IPS-15b (cell line): ENCODE results near the gene LPAR2.
"Not testable (repeated sequence)": the region's sequence is repeated elsewhere in the genome, so short reads cannot be mapped to it uniquely, and the experiment has no call there.

ENCODE experiments used
- H3K27me3 ChIP-seq: one replicate; pipeline ENCODE4 v1.6.1; 2013; ENCODE audit warnings: low read length; ENCODE audit not compliant: control insufficient read depth, insufficient read depth
- H3K36me3 ChIP-seq: one replicate; pipeline ENCODE4 v1.6.1; 2013; ENCODE audit warnings: low read length; ENCODE audit not compliant: control insufficient read depth, insufficient read depth
- H3K4me1 ChIP-seq: one replicate; pipeline ENCODE4 v1.6.1; 2013; ENCODE audit warnings: mild to moderate bottlenecking, low read length; ENCODE audit not compliant: control insufficient read depth, insufficient read depth
- H3K4me3 ChIP-seq: one replicate; pipeline ENCODE4 v1.5.1; 2013; ENCODE audit warnings: low read depth, low read length
- H3K9ac ChIP-seq: one replicate; pipeline ENCODE4 v1.6.1; 2013; ENCODE audit warnings: low read depth, mild to moderate bottlenecking, low read length
- H3K9me3 ChIP-seq: one replicate; pipeline ENCODE4 v1.6.1; 2013; ENCODE audit warnings: mild to moderate bottlenecking, low read length; ENCODE audit not compliant: control insufficient read depth, insufficient read depth

LPAR2 gene

GRCh38 chr19:19602136-19602712 lies 25.8 kb downstream of the LPAR2 start:
- Histone ChIP-seq H3K4me1 (no peaks in the 10 kb centered on the region), H3K9ac (no peak overlapping the region), H3K36me3 (no peaks in the 10 kb centered on the region), H3K4me3 (no peak overlapping the region), H3K9me3 (no peaks in the 10 kb centered on the region), H3K27me3 (no peaks in the 10 kb centered on the region)

DNA sequence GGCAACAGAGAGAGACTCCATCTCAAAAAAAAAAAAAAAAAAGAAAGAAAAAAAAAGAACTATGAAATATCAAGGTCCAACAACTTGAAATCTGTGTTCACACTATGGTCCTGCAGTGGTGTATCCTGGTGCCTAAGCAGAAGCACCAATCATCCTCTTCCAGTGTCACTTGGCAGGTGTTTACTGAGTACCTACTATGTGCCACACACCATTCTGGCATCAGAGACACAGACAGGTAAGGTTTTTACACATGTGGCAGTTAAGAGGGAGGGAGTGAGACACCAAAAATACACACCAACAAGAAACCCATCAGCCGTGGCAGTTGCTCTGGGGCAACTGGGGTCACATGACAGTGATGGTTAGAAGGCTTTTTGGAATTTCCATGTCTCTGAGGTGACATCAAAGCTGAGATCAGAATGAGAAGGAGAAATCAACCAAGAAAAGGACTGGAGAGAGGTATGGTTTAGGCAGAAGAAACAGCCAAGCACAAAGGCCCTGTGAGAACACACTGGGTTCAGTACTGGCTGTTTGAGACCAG lies 27.2 kb downstream of the LPAR2 start:
- Histone ChIP-seq H3K9ac (no peak overlapping the region), H3K4me1 (no peaks in the 10 kb centered on the region)

DNA sequence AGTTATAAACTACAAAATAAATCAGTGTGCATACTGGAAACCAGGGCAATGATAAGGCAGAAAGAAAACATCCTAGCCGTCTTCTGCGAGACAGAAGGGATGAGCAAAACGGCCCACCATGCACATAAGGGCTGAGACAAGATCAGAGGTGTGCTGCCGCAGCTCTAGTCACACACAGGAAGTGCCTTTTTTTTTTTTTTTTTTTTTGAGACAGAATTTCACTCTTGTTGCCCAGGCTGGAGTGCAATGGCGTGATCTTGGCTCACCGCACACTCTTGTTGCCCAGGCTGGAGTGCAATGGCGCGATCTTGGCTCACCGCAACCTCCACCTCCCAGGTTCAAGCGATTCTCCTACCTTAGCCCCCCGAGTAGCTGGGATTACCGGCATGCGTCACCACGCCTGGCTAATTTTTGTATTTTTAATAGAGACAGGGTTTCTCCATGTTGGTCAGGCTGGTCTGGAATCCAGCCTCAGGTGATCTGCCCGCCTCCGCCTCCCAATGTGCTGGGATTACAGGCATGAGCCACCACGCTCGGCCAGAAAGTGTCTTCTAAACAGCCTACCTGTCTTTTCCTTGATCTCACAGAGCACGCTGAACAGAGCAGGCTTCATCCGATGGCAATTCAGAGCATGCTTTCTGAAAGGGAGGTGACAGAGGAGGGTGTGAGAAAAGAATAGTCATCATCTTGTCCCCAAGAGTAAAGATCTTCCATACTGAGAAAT lies 29.1 kb downstream of the LPAR2 start:
- not testable (repeated sequence) for H3K9ac ChIP-seq, H3K9me3 ChIP-seq, H3K36me3 ChIP-seq, H3K4me1 ChIP-seq, H3K4me3 ChIP-seq, H3K27me3 ChIP-seq

More for the DNA sequence above, 27.2 kb downstream of the LPAR2 start:
- Histone ChIP-seq H3K36me3 (no peaks in the 10 kb centered on the region), H3K9me3 (no peaks in the 10 kb centered on the region), H3K4me3 (no peak overlapping the region), H3K27me3 (no peaks in the 10 kb centered on the region)

DNA sequence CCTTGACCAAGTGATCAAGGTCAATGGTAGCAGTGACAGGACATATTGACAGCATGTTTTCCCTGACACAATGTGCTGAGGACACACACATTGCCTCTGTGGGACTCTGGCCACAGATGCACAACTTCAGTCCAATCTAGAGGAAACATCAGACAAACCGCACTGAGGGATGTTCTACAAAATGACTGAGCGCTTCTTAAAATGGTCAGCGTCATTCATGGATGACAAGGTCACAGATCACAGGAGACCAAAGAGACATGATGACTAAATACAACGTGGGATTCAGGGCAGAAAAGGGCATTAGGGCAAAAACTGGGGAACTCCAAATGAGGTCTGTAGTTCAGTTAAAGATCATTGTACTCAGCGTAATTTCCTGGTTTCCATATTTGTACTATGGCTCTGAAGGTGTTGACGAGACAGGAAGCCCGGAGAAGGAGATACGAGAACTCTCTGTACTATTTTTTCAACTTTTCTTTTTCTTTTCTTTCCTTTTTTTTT lies 30.2 kb downstream of the LPAR2 start:
- no peaks in the 10 kb centered on the region for H3K36me3 ChIP-seq
- H3K4me1 ChIP-seq = no peaks in the 10 kb centered on the region
- no peaks in the 10 kb centered on the region for H3K27me3 ChIP-seq
- no peak overlapping the region for H3K9ac ChIP-seq
- no peak overlapping the region for H3K4me3 ChIP-seq
- no peaks in the 10 kb centered on the region for H3K9me3 ChIP-seq

GRCh38 chr19:19595171-19595701 lies 32.8 kb downstream of the LPAR2 start:
- H3K9me3 ChIP-seq = no peaks in the 10 kb centered on the region
- H3K4me3 ChIP-seq = no peak overlapping the region
- H3K36me3 ChIP-seq = no peaks in the 10 kb centered on the region
- H3K4me1 ChIP-seq = peaks cover 11% of the 10 kb centered on the region
- H3K27me3 ChIP-seq = no peaks in the 10 kb centered on the region
- no peak overlapping the region for H3K9ac ChIP-seq

DNA sequence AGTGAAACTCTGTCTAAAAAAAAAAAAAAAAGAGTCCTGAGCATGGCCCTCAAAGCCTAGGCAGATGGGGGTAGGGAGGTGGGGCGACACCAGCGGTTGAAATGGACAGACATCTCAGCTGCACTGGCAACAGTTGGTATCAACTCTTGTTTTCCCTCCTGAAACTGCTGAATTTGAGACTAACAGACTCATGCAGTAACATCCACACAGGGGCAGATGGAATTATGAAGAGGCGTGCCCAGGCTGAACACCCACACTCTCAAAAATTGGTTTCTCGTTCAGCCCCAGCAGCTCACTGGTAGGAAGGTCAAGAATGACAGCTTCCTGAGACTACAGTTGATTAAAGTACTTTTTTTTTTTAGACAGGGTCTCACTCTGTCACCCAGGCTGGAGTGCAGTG lies 33.6 kb downstream of the LPAR2 start:
- Histone ChIP-seq H3K9ac (no peak overlapping the region), H3K36me3 (no peaks in the 10 kb centered on the region), H3K4me3 (no peak overlapping the region), H3K4me1 (peaks cover 11% of the 10 kb centered on the region), H3K27me3 (no peaks in the 10 kb centered on the region), H3K9me3 (no peaks in the 10 kb centered on the region)

GRCh38 chr19:19592690-19593089 lies 35.3 kb downstream of the LPAR2 start:
- no peaks in the 10 kb centered on the region for H3K27me3 ChIP-seq
- H3K9me3 ChIP-seq = no peaks in the 10 kb centered on the region

DNA sequence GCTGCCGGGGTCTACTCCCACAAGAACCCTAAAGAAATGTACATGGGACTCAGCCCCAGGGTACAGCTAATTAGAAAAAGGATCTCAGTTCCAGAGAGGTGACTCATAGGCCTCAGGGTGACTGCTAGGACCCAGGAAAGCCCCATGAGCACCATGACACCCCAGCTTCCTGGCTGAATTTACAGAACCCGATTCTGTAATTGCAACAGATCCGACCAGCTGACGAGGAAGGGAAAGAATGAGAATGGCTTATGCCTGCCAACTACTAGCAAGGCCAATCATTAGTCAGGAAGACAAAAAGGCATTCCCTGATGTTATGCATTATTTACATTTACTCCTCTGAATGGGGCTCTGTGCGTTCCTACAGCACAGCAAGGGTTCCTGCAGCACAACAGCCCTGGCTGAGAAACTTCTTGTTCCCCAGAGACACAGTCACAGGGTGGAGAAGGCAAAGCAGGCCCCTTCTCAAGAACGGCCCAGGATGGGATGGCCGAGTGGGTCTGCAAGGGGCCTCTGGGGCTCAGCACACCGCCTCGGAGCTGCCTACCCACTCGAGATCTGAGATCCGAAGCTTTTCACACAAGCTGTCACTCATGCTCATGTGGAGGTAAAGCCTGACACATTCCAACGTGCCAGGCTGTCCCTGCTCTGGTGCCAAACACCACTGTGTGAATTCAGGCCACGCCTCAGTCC lies 36.7 kb downstream of the LPAR2 start:
- peaks cover 11% of the 10 kb centered on the region for H3K4me1 ChIP-seq
- H3K9me3 ChIP-seq = no peaks in the 10 kb centered on the region
- no peaks in the 10 kb centered on the region for H3K27me3 ChIP-seq
- no peak overlapping the region for H3K4me3 ChIP-seq
- H3K36me3 ChIP-seq = no peaks in the 10 kb centered on the region
- no peak overlapping the region for H3K9ac ChIP-seq

More at GRCh38 chr19:19592690-19593089, 35.3 kb downstream of the LPAR2 start:
- Histone ChIP-seq H3K4me3 (no peak overlapping the region), H3K36me3 (no peaks in the 10 kb centered on the region), H3K4me1 (peaks cover 11% of the 10 kb centered on the region), H3K9ac (no peak overlapping the region)

DNA sequence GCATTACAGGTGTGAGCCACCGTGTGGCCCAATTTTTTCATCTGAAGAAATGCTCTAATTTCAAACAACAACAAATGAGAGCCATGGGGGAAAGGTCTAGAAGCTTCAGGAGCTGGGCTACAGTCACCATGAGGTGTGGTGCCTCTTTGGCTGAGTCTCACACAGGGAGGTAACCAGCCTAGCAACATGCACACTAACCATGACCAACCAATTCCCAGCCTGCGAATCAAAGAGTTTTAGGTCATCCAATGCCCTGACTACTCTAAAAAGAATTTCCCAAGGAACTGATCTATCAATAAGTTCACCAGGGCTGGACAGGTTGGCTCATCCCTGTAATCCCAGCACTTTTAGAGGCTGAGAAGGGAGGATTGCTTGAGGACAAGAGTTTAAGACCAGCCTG lies 39.5 kb downstream of the LPAR2 start:
- peaks cover 11% of the 10 kb centered on the region for H3K4me1 ChIP-seq
- H3K9me3 ChIP-seq = no peaks in the 10 kb centered on the region
- H3K4me3 ChIP-seq = no peak overlapping the region
- no peaks in the 10 kb centered on the region for H3K27me3 ChIP-seq
- H3K36me3 ChIP-seq = no peaks in the 10 kb centered on the region
- no peak overlapping the region for H3K9ac ChIP-seq

DNA sequence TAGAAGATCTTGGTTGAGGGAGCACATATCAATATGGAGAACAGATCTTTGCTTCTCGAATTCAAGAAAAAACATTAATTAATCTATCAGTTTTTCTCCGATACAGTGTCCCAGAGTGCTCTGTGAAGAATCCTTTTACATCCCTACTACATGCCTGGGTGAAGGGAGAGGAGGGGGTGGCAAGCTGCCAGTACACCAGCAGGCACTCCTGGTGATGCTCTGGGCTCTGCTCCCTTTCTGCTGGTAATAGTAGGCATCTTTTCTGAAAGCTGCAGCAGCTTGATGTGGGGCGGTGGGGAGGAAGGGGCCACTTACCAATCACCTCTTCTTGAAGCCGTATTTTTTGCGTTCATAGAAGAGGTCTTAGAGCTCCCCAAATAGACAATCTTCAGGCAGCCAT lies 40.2 kb downstream of the LPAR2 start:
- Histone ChIP-seq H3K27me3 (no peaks in the 10 kb centered on the region), H3K4me1 (peaks cover 11% of the 10 kb centered on the region), H3K9ac (no peak overlapping the region), H3K9me3 (no peaks in the 10 kb centered on the region), H3K36me3 (no peaks in the 10 kb centered on the region), H3K4me3 (no peak overlapping the region)

GRCh38 chr19:19584356-19584755 lies 43.7 kb downstream of the LPAR2 start:
- no peaks in the 10 kb centered on the region for H3K27me3 ChIP-seq

More at GRCh38 chr19:19584356-19584755, 43.7 kb downstream of the LPAR2 start:
- Histone ChIP-seq H3K4me1 (no peaks in the 10 kb centered on the region), H3K9me3 (no peaks in the 10 kb centered on the region), H3K9ac (no peak overlapping the region), H3K36me3 (peaks cover 3% of the 10 kb centered on the region), H3K4me3 (no peak overlapping the region)
